TTC549 (cell line): ENCODE data around the gene CYTH3.
"Not testable (repeated sequence)": the region's sequence is repeated elsewhere in the genome, so short reads cannot be mapped to it uniquely, and the experiment has no call there.

Source experiments
- FAIRE-seq: peaks from 2 replicates; lab custom pipeline; 2012; peaks lifted over from hg19 to GRCh38; lab: Jason Lieb, UNC

CYTH3 gene

GRCh38 chr7:6165521-6166320, 106.7 kb downstream of the CYTH3 start:
- no peak for FAIRE-seq

- FAIRE-seq: no peak
Observed at GRCh38 chr7:6165075-6165474, 107.3 kb downstream of the CYTH3 start.

- no peak for FAIRE-seq
Observed at GRCh38 chr7:6164491-6164890, 107.9 kb downstream of the CYTH3 start.

GRCh38 chr7:6164010-6164409, 108.4 kb downstream of the CYTH3 start:
- FAIRE-seq: no peak

GRCh38 chr7:6163402-6163801, 109.0 kb downstream of the CYTH3 start:
- FAIRE-seq: no peak

GRCh38 chr7:6162650-6163366, 109.6 kb downstream of the CYTH3 start:
- no peak for FAIRE-seq

- no peak for FAIRE-seq
Observed at GRCh38 chr7:6162331-6162620, 110.1 kb downstream of the CYTH3 start.

GRCh38 chr7:6161463-6162330, 110.7 kb downstream of the CYTH3 start:
- no peak for FAIRE-seq

- no peak for FAIRE-seq
Observed at GRCh38 chr7:6160191-6160623, 112.2 kb downstream of the CYTH3 start.

GRCh38 chr7:6159524-6160031, 112.8 kb downstream of the CYTH3 start:
- FAIRE-seq: no peak

GRCh38 chr7:6159097-6159483, 113.3 kb downstream of the CYTH3 start:
- no peak for FAIRE-seq

GRCh38 chr7:6158424-6159096, 113.9 kb downstream of the CYTH3 start:
- FAIRE-seq: no peak

- FAIRE-seq: no peak
Observed at GRCh38 chr7:6157685-6158423, 114.6 kb downstream of the CYTH3 start.

GRCh38 chr7:6156734-6157133, 115.7 kb downstream of the CYTH3 start:
- no peak for FAIRE-seq

GRCh38 chr7:6155596-6155995, 116.8 kb downstream of the CYTH3 start:
- no peak for FAIRE-seq

GRCh38 chr7:6154542-6155404, 117.7 kb downstream of the CYTH3 start:
- no peak for FAIRE-seq

GRCh38 chr7:6153646-6154541, 118.5 kb downstream of the CYTH3 start:
- FAIRE-seq: no peak

- no peak for FAIRE-seq
Observed at GRCh38 chr7:6151994-6152735, 120.3 kb downstream of the CYTH3 start.

GRCh38 chr7:6151527-6151926, 120.9 kb downstream of the CYTH3 start:
- FAIRE-seq: not testable (repeated sequence)
